ENCODE results near the gene LRRC38.

Gene LRRC38

DNA sequence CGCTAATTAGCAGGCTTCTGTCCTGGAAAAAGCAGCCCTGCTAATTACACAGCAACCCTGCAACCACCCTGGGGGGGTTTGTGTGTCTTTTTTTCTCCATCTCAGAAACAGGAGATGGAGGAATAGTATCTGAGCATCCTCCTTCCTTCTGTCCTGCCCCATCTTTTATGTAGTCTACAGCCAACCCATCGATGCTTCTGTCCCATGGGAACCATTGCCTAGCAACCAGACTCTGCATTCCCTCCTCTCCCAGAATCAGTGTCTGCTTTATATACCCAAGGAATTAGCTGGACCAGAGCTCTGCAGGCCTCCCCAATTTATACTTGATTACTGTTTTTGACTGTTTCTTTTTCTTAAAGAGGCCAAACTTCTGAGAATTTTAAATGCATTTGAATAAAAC, 35.1 kb downstream of the LRRC38 start:
- TF ChIP-seq, protein P1, sequence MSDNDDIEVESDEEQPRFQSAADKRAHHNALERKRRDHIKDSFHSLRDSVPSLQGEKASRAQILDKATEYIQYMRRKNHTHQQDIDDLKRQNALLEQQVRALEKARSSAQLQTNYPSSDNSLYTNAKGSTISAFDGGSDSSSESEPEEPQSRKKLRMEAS (IDR thresholded peaks at IDR 0.05): no peak
- TF ChIP-seq EP300 (IDR thresholded peaks at IDR 0.05; ENCODE audit: borderline replicate concordance) (no peak), CREB1 (IDR thresholded peaks at IDR 0.05; ENCODE audit: low read depth) (no peak), CEBPB (IDR thresholded peaks at IDR 0.05) (no peak), NFIC (IDR thresholded peaks at IDR 0.05) (no peak), TAF1 (IDR thresholded peaks at IDR 0.05; ENCODE audit: low read depth) (no peak), RAD21 (IDR thresholded peaks at IDR 0.05; ENCODE audit: low read depth) (no peak), TEAD4 (IDR thresholded peaks at IDR 0.05) (no peak), ZBTB7A (IDR thresholded peaks at IDR 0.05; ENCODE audit: low read depth) (no peak), TCF12 (IDR thresholded peaks at IDR 0.05; ENCODE audit: low read depth) (no peak), YY1 (IDR thresholded peaks at IDR 0.05; ENCODE audit: low read depth) (no peak), EGR1 (IDR thresholded peaks at IDR 0.05) (no peak), FOXM1 (IDR thresholded peaks at IDR 0.05; ENCODE audit: borderline replicate concordance, low read depth) (no peak)
- TF ChIP-seq, protein P2, sequence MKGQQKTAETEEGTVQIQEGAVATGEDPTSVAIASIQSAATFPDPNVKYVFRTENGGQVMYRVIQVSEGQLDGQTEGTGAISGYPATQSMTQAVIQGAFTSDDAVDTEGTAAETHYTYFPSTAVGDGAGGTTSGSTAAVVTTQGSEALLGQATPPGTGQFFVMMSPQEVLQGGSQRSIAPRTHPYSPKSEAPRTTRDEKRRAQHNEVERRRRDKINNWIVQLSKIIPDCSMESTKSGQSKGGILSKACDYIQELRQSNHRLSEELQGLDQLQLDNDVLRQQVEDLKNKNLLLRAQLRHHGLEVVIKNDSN (IDR thresholded peaks at IDR 0.05): no peak
- TF ChIP-seq, protein P3, sequence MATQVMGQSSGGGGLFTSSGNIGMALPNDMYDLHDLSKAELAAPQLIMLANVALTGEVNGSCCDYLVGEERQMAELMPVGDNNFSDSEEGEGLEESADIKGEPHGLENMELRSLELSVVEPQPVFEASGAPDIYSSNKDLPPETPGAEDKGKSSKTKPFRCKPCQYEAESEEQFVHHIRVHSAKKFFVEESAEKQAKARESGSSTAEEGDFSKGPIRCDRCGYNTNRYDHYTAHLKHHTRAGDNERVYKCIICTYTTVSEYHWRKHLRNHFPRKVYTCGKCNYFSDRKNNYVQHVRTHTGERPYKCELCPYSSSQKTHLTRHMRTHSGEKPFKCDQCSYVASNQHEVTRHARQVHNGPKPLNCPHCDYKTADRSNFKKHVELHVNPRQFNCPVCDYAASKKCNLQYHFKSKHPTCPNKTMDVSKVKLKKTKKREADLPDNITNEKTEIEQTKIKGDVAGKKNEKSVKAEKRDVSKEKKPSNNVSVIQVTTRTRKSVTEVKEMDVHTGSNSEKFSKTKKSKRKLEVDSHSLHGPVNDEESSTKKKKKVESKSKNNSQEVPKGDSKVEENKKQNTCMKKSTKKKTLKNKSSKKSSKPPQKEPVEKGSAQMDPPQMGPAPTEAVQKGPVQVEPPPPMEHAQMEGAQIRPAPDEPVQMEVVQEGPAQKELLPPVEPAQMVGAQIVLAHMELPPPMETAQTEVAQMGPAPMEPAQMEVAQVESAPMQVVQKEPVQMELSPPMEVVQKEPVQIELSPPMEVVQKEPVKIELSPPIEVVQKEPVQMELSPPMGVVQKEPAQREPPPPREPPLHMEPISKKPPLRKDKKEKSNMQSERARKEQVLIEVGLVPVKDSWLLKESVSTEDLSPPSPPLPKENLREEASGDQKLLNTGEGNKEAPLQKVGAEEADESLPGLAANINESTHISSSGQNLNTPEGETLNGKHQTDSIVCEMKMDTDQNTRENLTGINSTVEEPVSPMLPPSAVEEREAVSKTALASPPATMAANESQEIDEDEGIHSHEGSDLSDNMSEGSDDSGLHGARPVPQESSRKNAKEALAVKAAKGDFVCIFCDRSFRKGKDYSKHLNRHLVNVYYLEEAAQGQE (IDR thresholded peaks at IDR 0.05; ENCODE audit: low read depth): no peak

DNA sequence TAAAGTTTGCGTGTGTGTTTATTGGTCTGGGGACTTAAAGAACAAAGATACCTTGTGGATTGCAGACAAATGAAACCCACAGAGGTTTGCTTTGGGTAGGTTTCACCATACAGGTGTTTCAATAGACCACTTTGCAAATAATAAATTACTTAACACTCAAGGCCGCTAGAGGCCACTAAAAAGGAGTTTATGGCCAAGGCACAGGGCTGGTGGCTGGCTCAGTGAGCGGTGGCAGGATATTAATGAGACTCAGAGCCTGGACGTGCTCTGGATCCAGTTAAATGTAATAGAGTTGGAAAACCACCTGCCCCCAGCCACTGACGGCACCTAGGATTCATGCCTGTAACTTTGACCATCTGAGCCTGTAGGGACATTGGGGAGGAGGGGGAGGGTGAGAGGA, 44.5 kb downstream of the LRRC38 start:
- TF ChIP-seq NFIC (IDR thresholded peaks at IDR 0.05): no peak
- TF ChIP-seq, protein P3 (IDR thresholded peaks at IDR 0.05; ENCODE audit: low read depth): no peak
- TF ChIP-seq TEAD4 (IDR thresholded peaks at IDR 0.05): no peak
- no peak for TF ChIP-seq EGR1 (IDR thresholded peaks at IDR 0.05)
- TF ChIP-seq YY1 (IDR thresholded peaks at IDR 0.05; ENCODE audit: low read depth): no peak
- no peak for TF ChIP-seq TCF12 (IDR thresholded peaks at IDR 0.05; ENCODE audit: low read depth)
- no peak for TF ChIP-seq RAD21 (IDR thresholded peaks at IDR 0.05; ENCODE audit: low read depth)
- TF ChIP-seq, protein P1 (IDR thresholded peaks at IDR 0.05): no peak
- no peak for TF ChIP-seq TAF1 (IDR thresholded peaks at IDR 0.05; ENCODE audit: low read depth)
- TF ChIP-seq FOXM1 (IDR thresholded peaks at IDR 0.05; ENCODE audit: borderline replicate concordance, low read depth): no peak
- no peak for TF ChIP-seq ZBTB7A (IDR thresholded peaks at IDR 0.05; ENCODE audit: low read depth)
- TF ChIP-seq CEBPB (IDR thresholded peaks at IDR 0.05): no peak
- TF ChIP-seq EP300 (IDR thresholded peaks at IDR 0.05; ENCODE audit: borderline replicate concordance): no peak
- TF ChIP-seq, protein P2 (IDR thresholded peaks at IDR 0.05): no peak
- TF ChIP-seq CREB1 (IDR thresholded peaks at IDR 0.05; ENCODE audit: low read depth): no peak

DNA sequence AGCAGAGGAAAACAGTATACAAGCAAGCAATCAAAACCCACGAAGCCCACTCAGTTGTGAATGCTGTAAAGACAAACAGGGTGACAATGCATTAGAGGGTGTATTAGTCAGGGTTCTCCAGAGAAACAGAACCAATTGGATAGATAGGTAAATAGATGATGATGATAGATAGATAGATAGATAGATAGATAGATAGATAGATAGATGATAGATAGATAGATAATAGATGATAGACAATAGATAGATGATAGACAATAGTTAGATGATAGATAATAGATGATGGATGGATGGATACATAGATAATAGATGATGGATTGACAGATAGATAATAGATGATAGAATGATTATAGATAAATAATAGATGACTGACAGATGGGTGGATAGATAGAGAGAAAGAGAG, 48.3 kb downstream of the LRRC38 start:
- TF ChIP-seq, protein P3 (IDR thresholded peaks at IDR 0.05; ENCODE audit: low read depth): no peak
- TF ChIP-seq ZBTB7A (IDR thresholded peaks at IDR 0.05; ENCODE audit: low read depth): no peak
- TF ChIP-seq, protein P1 (IDR thresholded peaks at IDR 0.05): no peak
- no peak for TF ChIP-seq TAF1 (IDR thresholded peaks at IDR 0.05; ENCODE audit: low read depth)
- TF ChIP-seq CREB1 (IDR thresholded peaks at IDR 0.05; ENCODE audit: low read depth): no peak
- no peak for TF ChIP-seq FOXM1 (IDR thresholded peaks at IDR 0.05; ENCODE audit: borderline replicate concordance, low read depth)
- no peak for TF ChIP-seq NFIC (IDR thresholded peaks at IDR 0.05)
- no peak for TF ChIP-seq TEAD4 (IDR thresholded peaks at IDR 0.05)
- no peak for TF ChIP-seq CEBPB (IDR thresholded peaks at IDR 0.05)
- TF ChIP-seq, protein P2 (IDR thresholded peaks at IDR 0.05): no peak

DNA sequence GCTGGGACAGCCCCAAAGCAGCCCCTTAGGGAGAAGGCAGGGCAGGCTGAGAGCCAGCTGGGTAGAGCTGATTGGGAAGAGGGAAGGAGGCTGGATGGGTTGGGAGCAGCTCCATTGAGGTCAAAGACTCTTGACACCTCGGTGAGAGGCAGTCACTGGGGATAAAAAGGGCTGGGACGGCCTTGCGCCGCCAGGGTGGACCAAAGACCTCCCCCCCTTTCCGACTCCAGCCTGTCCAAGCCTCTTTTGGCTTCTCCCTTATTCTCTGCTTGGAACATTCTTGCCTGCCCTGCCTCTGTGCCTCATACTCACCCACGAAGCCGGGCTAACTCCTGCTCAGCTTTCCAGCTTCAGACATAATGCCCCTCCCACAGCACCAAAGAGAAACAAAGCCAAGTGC, 51.1 kb downstream of the LRRC38 start:
- no peak for TF ChIP-seq TAF1 (IDR thresholded peaks at IDR 0.05; ENCODE audit: low read depth)
- TF ChIP-seq, protein P2 (IDR thresholded peaks at IDR 0.05): no peak
